ENCODE data around the gene EXOC7. TPM values are rescaled to one million over a fixed set of nuclear protein-coding genes. Genes with fewer than 3 reads are reported as not detected.

Gene EXOC7
- total and polyA plus RNA-seq, 2 of the 8 experiments (the other 6 are each of a cell fraction or from before 2014, with no cell fraction given), result 77.1 to 92.6 TPM

- TF ChIP-seq, protein P1, sequence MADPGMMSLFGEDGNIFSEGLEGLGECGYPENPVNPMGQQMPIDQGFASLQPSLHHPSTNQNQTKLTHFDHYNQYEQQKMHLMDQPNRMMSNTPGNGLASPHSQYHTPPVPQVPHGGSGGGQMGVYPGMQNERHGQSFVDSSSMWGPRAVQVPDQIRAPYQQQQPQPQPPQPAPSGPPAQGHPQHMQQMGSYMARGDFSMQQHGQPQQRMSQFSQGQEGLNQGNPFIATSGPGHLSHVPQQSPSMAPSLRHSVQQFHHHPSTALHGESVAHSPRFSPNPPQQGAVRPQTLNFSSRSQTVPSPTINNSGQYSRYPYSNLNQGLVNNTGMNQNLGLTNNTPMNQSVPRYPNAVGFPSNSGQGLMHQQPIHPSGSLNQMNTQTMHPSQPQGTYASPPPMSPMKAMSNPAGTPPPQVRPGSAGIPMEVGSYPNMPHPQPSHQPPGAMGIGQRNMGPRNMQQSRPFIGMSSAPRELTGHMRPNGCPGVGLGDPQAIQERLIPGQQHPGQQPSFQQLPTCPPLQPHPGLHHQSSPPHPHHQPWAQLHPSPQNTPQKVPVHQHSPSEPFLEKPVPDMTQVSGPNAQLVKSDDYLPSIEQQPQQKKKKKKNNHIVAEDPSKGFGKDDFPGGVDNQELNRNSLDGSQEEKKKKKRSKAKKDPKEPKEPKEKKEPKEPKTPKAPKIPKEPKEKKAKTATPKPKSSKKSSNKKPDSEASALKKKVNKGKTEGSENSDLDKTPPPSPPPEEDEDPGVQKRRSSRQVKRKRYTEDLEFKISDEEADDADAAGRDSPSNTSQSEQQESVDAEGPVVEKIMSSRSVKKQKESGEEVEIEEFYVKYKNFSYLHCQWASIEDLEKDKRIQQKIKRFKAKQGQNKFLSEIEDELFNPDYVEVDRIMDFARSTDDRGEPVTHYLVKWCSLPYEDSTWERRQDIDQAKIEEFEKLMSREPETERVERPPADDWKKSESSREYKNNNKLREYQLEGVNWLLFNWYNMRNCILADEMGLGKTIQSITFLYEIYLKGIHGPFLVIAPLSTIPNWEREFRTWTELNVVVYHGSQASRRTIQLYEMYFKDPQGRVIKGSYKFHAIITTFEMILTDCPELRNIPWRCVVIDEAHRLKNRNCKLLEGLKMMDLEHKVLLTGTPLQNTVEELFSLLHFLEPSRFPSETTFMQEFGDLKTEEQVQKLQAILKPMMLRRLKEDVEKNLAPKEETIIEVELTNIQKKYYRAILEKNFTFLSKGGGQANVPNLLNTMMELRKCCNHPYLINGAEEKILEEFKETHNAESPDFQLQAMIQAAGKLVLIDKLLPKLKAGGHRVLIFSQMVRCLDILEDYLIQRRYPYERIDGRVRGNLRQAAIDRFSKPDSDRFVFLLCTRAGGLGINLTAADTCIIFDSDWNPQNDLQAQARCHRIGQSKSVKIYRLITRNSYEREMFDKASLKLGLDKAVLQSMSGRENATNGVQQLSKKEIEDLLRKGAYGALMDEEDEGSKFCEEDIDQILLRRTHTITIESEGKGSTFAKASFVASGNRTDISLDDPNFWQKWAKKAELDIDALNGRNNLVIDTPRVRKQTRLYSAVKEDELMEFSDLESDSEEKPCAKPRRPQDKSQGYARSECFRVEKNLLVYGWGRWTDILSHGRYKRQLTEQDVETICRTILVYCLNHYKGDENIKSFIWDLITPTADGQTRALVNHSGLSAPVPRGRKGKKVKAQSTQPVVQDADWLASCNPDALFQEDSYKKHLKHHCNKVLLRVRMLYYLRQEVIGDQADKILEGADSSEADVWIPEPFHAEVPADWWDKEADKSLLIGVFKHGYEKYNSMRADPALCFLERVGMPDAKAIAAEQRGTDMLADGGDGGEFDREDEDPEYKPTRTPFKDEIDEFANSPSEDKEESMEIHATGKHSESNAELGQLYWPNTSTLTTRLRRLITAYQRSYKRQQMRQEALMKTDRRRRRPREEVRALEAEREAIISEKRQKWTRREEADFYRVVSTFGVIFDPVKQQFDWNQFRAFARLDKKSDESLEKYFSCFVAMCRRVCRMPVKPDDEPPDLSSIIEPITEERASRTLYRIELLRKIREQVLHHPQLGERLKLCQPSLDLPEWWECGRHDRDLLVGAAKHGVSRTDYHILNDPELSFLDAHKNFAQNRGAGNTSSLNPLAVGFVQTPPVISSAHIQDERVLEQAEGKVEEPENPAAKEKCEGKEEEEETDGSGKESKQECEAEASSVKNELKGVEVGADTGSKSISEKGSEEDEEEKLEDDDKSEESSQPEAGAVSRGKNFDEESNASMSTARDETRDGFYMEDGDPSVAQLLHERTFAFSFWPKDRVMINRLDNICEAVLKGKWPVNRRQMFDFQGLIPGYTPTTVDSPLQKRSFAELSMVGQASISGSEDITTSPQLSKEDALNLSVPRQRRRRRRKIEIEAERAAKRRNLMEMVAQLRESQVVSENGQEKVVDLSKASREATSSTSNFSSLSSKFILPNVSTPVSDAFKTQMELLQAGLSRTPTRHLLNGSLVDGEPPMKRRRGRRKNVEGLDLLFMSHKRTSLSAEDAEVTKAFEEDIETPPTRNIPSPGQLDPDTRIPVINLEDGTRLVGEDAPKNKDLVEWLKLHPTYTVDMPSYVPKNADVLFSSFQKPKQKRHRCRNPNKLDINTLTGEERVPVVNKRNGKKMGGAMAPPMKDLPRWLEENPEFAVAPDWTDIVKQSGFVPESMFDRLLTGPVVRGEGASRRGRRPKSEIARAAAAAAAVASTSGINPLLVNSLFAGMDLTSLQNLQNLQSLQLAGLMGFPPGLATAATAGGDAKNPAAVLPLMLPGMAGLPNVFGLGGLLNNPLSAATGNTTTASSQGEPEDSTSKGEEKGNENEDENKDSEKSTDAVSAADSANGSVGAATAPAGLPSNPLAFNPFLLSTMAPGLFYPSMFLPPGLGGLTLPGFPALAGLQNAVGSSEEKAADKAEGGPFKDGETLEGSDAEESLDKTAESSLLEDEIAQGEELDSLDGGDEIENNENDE (IDR thresholded peaks at IDR 0.05; ENCODE audit: insufficient replicate concordance, low read length), result no peak
- no peak for TF ChIP-seq E2F6 (IDR thresholded peaks at IDR 0.05)
- no peak for TF ChIP-seq POU5F1 (IDR thresholded peaks at IDR 0.05; ENCODE audit: low read depth, low read length)
- TF ChIP-seq, protein P2, sequence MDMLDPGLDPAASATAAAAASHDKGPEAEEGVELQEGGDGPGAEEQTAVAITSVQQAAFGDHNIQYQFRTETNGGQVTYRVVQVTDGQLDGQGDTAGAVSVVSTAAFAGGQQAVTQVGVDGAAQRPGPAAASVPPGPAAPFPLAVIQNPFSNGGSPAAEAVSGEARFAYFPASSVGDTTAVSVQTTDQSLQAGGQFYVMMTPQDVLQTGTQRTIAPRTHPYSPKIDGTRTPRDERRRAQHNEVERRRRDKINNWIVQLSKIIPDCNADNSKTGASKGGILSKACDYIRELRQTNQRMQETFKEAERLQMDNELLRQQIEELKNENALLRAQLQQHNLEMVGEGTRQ (IDR thresholded peaks at IDR 0.05; ENCODE audit: low read length), result no peak
Measured at GRCh38 chr17:76089680-76090516, 13.7 kb downstream of the EXOC7 start (continued).

Measured in H1 (cell line).